Mesodermal cell (in vitro differentiated cells): ENCODE data around the gene TSFM.

Source experiments
- H3K27ac ChIP-seq: 2 replicates; pipeline ENCODE4 v1.7.0; 2013; ENCODE audit warnings: mild to moderate bottlenecking, low read depth, low read length, moderate library complexity; ENCODE audit not compliant: severe bottlenecking
- H3K36me3 ChIP-seq: 2 replicates; pipeline ENCODE4 v1.7.1; 2013; ENCODE audit warnings: mild to moderate bottlenecking, low read length, moderate library complexity; ENCODE audit not compliant: control insufficient read depth, insufficient read depth
- H3K4me1 ChIP-seq: one replicate; pipeline ENCODE4 v1.7.1; 2013; ENCODE audit warnings: mild to moderate bottlenecking, low read length; ENCODE audit not compliant: insufficient read depth, control insufficient read depth, poor library complexity, severe bottlenecking
- H3K4me3 ChIP-seq: 2 replicates; pipeline ENCODE4 v1.7.0; 2013; ENCODE audit warnings: low read length, control low read depth, mild to moderate bottlenecking; ENCODE audit not compliant: insufficient read depth, poor library complexity, severe bottlenecking; ENCODE audit errors: extremely low read depth
- H3K9me3 ChIP-seq: 2 replicates; pipeline ENCODE4 v1.7.1; 2013; ENCODE audit warnings: mild to moderate bottlenecking, low read length, moderate library complexity; ENCODE audit not compliant: control insufficient read depth
- WGBS, 2 experiments: methylation state at CpG; one replicate each; pipeline ENCODE4 v1.1.5; 2013; ENCODE audit warnings: missing lambda C conversion rate in 2 of 2; ENCODE audit not compliant: insufficient coverage in 2 of 2; 5-methylcytosine and 5-hydroxymethylcytosine counted together

TSFM gene

DNA sequence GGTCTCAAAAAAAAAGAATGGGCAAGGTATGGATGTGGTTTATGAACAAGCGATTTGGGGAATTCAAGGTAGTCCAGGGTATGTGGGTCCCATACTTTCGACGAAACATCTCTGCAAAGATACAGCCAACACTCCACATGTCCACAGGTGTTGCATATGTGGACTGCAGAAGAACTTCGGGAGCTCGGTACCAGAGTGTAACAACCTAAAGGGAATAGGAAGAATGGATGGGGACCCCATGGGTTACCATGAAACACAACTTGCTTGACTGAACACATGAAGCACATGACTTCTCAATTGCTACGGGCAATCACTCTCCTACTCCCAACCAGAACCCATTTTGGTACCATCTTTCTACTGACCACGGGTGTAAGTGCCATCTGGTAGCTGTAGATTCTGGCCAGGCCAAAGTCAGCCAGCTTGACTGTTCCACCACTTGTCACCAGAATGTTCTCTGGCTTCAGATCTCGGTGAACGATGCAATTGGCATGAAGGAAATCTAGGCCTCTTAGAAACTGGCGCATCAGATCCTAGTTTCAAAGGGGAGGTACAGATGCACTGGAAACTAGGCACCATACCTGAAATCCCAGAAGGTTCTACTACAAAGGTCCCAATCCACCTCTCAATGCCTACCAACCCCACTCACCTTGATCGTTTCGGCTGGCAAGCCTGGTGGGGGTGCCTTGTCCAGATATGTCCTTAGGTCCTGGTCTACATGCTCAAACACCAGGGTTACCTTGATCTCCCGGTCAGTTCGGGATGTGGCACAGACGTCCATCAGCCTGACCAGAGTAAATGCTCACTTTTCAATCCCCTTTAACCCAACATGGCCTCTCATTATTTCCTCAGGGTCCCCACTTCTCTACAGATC is 31.8 kb upstream of the TSFM start:
- no peak overlapping the region for H3K27ac ChIP-seq
- H3K4me1 ChIP-seq = peaks cover 8% of the 10 kb centered on the region
- H3K9me3 ChIP-seq = no peaks in the 10 kb centered on the region
- H3K36me3 ChIP-seq = peaks cover 52% of the 10 kb centered on the region
- peak overlapping the region; percentile 85 for H3K4me3 ChIP-seq
- WGBS, 2 experiments = 87 to 88% methylated on average over 8 to 14 of the region's 15 CpGs

DNA sequence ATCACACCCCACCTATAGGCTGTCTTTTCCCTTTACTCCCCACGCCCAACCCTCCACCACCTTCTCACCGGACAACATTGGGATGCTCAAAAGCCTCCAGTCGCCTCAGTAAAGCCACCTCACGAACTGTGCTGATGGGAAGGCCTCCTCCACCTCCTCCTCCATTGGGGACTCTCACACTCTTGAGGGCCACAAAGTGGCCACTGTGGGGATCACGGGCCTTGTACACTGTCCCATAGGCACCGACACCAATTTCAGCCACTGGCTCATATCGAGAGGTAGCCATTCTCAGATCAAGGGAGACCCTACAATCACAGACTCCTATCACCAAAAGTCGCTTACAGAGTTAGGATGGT is 31.2 kb upstream of the TSFM start:
- Histone ChIP-seq H3K4me1 (peaks cover 8% of the 10 kb centered on the region), H3K4me3 (peak overlapping the region; percentile 85), H3K36me3 (peaks cover 48% of the 10 kb centered on the region), H3K9me3 (no peaks in the 10 kb centered on the region), H3K27ac (peak overlapping the region; percentile 92)
- WGBS, 2 experiments = 3 to 24% methylated on average over 4 to 6 of the region's 8 CpGs

DNA sequence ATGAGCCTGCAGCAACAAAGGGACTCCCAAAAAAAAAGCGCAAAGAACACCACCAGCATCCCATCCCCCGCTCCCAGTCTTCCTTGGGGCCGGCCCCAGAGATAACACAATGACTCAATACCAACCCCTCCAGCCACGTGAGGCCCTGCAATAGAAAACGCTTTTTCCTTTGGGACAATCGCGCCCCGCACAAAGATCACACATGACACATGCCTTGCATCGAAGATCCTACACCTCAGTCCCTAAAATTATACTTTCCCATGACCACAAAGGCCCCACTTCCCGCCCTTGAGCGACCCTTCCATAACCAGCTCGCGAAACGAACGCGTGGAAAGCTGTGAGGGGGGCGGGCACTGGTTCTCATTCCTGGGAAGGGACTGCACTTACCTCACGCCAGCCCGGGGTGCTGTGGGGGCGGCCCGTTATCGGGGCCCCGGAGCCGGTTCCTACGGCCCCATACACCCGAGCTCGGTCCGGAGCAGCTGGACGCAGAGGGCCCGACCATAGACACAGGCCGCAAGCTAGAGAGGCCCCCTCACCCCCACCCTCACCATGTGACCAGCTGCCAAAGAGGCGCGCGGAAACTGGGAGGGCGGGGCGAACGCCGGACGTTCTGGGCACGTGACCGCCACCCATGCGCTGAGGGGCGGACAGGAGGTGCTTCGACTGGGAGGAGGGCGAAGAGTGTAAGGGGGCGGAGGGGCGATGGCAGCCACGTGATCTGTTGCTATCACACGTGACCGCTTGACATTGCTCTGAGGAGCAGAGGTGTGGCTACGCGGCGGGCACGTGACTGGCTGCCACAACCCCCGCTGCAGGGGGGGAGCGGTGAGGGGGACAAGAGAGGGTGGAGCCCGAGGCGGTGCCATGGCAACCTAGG is 30.6 kb upstream of the TSFM start, which contains the start of gene CDK4:
CDK4 (minus strand) TSS at position 523 of the 880 bp plus-strand sequence. CDS start 593 bp downstream, outside the sequence.
- Histone ChIP-seq H3K4me1 (peaks cover 8% of the 10 kb centered on the region), H3K36me3 (peaks cover 42% of the 10 kb centered on the region), H3K9me3 (no peaks in the 10 kb centered on the region), H3K27ac (peak within 1 kb of the TSS; percentile 92), H3K4me3 (peak within 1 kb of the TSS; percentile 85)
- WGBS, 2 experiments = 0 to 1% methylated on average over 38 to 41 of the region's 58 CpGs

DNA sequence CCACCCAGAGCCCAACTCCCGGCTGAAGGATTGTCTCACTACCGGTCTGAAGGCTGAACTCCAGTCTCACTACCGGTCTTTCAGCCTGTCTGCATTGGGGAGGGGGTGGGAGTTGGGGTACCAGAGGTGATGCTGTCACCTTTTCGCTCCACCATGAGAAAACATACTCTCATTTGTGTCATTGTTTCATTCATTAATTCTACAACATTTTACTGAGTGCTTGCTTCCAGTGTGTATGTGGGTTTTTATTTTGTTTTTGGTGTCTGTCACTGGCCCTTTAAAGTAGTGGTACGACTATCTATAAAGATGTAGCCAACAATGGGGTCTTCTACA is 30.0 kb upstream of the TSFM start:
- Histone ChIP-seq H3K4me3 (peak overlapping the region; percentile 18), H3K9me3 (no peaks in the 10 kb centered on the region), H3K27ac (no peak overlapping the region), H3K36me3 (peaks cover 36% of the 10 kb centered on the region), H3K4me1 (peaks cover 8% of the 10 kb centered on the region)
- WGBS, 2 experiments = 20 to 80% methylated on average over 1 to 2 of the region's 5 CpGs

DNA sequence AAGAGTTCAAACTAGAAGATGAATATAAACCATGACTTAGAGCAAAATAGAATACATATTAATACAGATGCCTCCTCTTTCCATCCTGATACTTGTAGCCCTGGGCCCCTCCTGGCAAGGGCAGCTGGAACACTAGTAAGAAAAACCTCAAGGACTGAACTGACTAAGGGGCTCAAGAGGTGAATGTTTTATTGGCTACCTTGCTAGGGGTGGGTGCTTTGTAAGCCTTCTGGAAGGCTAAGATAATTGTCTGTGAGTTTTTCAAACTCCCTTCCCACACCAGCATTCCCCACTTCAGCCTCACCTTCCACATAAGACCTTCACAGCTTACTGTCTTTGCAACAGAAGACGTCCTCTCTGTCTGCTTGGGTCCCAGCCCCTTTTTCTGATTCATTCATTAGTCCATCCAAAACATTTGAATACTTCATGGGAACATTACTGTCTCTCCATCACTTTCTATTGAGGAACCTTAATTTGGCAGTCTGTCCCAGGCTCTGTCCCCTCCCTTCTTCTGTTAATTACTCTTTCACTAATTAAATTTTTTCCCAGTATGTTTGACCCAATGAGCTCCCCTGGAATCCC is 28.7 kb upstream of the TSFM start:
- 26% methylated on average over 1 of the region's 1 CpG; no CpG with 5 or more reads in 1 of the 2 experiments for WGBS, 2 experiments
- no peak overlapping the region for H3K4me3 ChIP-seq
- peaks cover 8% of the 10 kb centered on the region for H3K4me1 ChIP-seq
- no peak overlapping the region for H3K27ac ChIP-seq
- H3K36me3 ChIP-seq = peaks cover 24% of the 10 kb centered on the region
- no peaks in the 10 kb centered on the region for H3K9me3 ChIP-seq

DNA sequence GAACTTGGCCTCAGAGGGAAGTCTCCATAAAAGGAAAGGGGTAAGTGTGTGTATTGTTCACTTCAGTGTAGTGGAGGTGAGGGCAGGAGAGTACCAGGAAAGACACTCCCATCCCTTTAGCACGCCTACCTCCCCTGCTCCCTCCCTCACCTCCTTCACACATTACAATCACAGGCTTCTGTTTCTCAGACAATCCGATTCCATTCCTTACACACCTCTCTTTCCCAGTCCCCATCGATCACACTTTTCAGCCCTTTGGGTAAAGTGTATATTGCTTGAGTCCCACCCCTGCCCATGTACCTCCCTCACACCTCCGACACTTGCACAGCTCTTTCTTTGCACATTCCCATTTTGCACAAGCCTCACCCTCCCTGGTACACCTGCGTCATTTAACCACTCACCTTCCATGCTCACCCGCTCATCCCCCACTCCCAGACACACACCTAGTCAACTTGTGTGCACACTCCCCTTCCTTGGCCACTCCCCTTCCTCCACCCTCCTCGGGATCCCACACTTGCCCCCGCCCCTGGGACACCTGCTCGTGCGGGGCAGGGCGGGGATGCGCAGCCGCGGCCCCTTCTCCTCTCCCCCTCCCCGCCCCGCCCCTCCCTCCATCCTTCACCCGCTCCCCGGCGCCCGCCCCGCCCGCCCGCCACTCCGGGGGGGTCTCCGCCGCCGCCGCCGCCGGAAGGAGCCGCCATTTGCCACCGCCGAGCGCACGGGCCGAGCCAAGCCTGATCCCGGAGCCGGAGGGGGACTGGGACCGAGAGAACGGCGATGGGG is 28.0 kb upstream of the TSFM start, which contains the start of gene MARCHF9:
MARCHF9 (plus strand) TSS at position 693 of the 783 bp plus-strand sequence. CDS start 426 bp downstream, outside the sequence.
- peaks cover 8% of the 10 kb centered on the region for H3K4me1 ChIP-seq
- no peaks in the 10 kb centered on the region for H3K9me3 ChIP-seq
- 0 to 2% methylated on average over 18 to 21 of the region's 41 CpGs for WGBS, 2 experiments
- H3K27ac ChIP-seq = no peak within 1 kb of the TSS
- peak within 1 kb of the TSS; percentile 44 for H3K4me3 ChIP-seq
- peaks cover 17% of the 10 kb centered on the region for H3K36me3 ChIP-seq

DNA sequence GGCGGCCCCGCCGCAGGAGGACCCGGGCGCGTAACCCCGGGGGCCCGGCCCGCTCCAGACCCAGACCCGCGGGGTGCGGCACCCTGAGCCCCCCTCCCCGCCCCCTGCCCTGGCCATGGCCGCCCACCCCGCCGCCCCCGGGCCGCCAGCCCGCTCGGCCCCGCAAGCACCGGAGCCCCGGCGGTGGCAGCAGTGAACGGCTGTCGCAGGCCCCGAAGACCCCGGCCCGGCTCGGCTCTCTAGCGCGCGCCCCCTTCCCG is 27.5 kb upstream of the TSFM start:
- Histone ChIP-seq H3K4me3 (peak overlapping the region; percentile 44), H3K4me1 (peaks cover 8% of the 10 kb centered on the region), H3K9me3 (no peaks in the 10 kb centered on the region), H3K36me3 (peaks cover 11% of the 10 kb centered on the region), H3K27ac (no peak overlapping the region)
- WGBS, 2 experiments = 0 to 1% methylated on average over 9 to 12 of the region's 34 CpGs

DNA sequence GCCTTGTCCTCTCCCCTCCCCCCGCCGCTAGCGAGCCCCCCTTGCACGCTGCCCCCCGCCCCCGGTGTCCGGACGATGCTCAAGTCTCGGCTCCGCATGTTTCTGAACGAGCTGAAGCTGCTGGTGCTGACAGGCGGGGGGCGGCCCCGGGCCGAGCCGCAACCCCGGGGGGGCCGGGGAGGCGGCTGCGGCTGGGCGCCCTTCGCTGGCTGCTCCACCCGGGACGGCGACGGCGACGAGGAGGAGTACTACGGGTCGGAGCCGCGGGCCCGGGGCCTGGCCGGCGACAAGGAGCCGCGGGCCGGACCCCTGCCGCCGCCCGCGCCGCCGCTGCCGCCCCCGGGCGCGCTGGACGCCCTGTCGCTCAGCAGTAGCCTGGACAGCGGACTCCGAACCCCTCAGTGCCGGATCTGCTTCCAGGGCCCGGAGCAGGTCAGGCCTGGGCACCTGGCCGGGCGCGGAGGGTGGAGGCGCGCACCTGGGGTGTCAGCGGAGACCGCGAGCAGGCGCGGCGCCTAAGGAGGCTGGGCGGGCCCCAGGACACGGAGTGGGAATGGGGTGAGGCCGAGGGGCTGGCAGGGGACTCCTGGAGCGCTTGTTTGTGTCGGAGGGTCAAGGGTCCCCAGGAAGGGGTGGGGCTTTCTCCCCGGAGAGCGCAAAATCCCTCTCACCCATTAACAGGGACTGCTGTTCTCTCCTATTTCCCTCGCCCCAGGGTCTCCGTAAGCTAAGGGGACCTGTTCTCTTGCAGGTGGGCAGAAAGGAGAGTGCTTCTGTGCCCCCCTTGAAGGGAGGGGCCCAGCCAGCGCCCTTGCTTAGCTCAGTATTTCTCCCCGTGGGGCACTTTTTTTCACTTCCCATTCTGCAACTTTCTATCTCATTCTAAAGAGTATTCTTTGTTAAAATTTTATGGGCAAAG is 26.9 kb upstream of the TSFM start:
- Histone ChIP-seq H3K9me3 (no peaks in the 10 kb centered on the region), H3K4me1 (peaks cover 8% of the 10 kb centered on the region), H3K27ac (no peak overlapping the region), H3K4me3 (peak overlapping the region; percentile 44), H3K36me3 (peaks cover 5% of the 10 kb centered on the region)
- WGBS, 2 experiments = 0 to 1% methylated on average over 45 to 53 of the region's 76 CpGs

DNA sequence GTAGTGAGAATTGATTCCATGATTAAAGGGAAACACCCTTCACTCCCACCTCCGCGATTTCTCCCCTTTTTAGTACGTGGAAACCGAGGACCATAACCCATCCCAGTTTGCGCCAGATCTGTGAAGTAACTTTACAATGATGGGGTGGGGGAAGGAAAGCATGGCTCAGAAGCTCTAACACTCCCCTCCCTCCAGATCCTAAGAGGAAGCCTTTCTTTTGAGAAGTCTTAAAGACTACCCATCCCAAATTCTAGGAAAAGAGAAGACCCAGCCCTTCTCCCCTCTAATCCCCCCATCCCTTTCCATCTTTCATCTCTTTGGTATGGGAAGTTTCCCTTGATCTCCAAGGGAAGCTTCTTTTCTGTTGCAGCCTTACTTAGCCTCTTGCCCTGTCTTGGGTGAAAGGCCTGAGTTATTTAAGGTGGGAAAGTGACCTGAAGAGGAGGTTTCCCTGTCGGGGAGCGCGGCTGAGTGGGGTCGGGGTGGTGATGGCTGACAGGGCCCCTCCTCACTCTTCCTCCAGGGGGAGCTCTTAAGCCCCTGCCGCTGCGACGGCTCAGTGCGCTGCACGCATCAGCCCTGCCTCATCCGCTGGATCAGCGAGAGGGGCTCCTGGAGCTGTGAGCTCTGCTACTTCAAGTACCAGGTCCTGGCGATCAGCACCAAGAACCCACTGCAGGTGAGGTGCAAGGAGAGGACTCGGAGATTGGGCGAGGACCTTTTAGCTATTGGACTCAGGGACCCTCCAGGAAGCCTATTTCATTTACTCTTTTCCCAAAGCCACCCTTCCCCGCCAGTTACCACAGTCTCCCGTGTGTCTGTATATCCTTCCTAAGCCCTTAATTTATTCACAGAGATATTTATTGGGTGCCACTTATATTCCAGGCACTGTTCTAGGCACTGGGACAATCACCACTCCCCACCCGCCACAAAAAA is 25.9 kb upstream of the TSFM start:
- peaks cover 8% of the 10 kb centered on the region for H3K4me1 ChIP-seq
- no peak overlapping the region for H3K27ac ChIP-seq
- no peaks in the 10 kb centered on the region for H3K36me3 ChIP-seq
- H3K9me3 ChIP-seq = no peaks in the 10 kb centered on the region
- 2 to 3% methylated on average over 10 to 11 of the region's 22 CpGs for WGBS, 2 experiments
- H3K4me3 ChIP-seq = peak overlapping the region; percentile 44
